IMR-90 (cell line): ENCODE data around the gene ARFGEF3. TPM values are rescaled to one million over a fixed set of nuclear protein-coding genes. Genes with fewer than 3 reads are reported as not detected.

Experiments
- ATAC-seq: fragments of 200-7000 bp; cut with Tn5 transposase; 2 replicates; pipeline ENCODE4 v1.9.1; 2020; ENCODE audit warnings: low read depth, mild to moderate bottlenecking, moderate library complexity
- BruUV-seq: library from RNA; stranded (reverse); fragments of 400-500 nt; replicated peaks from 2 replicates; lab custom pipeline; 2021; lab: Mats Ljungman, UMichigan
- CTCF ChIA-PET: fragments of 300-600 bp; formaldehyde crosslinking; extraction: SDS; loops from one replicate; lab custom pipeline; 2021; ENCODE audit warnings: antibody characterized with exemption; lab: Yijun Ruan, JAX
- POLR2A ChIA-PET: fragments of 300-600 bp; sonication (Branson Sonifier 250); formaldehyde crosslinking; loops from one replicate; lab custom pipeline; 2022; ENCODE audit warnings: antibody characterized with exemption; ENCODE audit not compliant: unreplicated experiment; lab: Charles Lee
- DNase-seq: peaks from one replicate; pipeline ENCODE4 v3.0.0; 2013
- H2AFZ ChIP-seq: replicated peaks from 2 replicates; pipeline ENCODE3; 2013; ENCODE audit warnings: low read length, mild to moderate bottlenecking; ENCODE audit not compliant: poor library complexity
- H2AK5ac ChIP-seq: 2 replicates; pipeline ENCODE4 v1.6.1; 2013; ENCODE audit warnings: low read depth, low read length, inconsistent platforms
- H2AK9ac ChIP-seq: replicated peaks from 2 replicates; pipeline ENCODE3; 2013; ENCODE audit warnings: mild to moderate bottlenecking, low read depth, low read length, moderate library complexity; ENCODE audit not compliant: poor library complexity
- H2BK120ac ChIP-seq: 2 replicates; pipeline ENCODE4 v1.6.1; 2013; ENCODE audit warnings: low read depth, low read length, inconsistent platforms
- H2BK15ac ChIP-seq: 3 replicates; pipeline ENCODE4 v1.6.1; 2013; ENCODE audit warnings: low read depth, low read length, inconsistent platforms
- H2BK20ac ChIP-seq: 2 replicates; pipeline ENCODE4 v1.6.1; 2013; ENCODE audit warnings: low read depth, mild to moderate bottlenecking, inconsistent platforms, low read length, moderate library complexity
- H2BK5ac ChIP-seq: 2 replicates; pipeline ENCODE4 v1.6.1; 2013; ENCODE audit warnings: mild to moderate bottlenecking, low read depth, low read length, inconsistent platforms; ENCODE audit not compliant: poor library complexity, severe bottlenecking
- H3K14ac ChIP-seq: replicated peaks from 2 replicates; pipeline ENCODE4 v1.6.1; 2013; ENCODE audit warnings: low read depth, low read length, inconsistent platforms
- H3K18ac ChIP-seq: 2 replicates; pipeline ENCODE4 v1.6.1; 2013; ENCODE audit warnings: low read depth, low read length, control low read depth
- H3K23ac ChIP-seq: 2 replicates; pipeline ENCODE4 v1.6.1; 2013; ENCODE audit warnings: low read depth, low read length, inconsistent platforms
- H3K27ac ChIP-seq: 2 replicates; pipeline ENCODE4 v1.5.1; 2013; ENCODE audit warnings: mild to moderate bottlenecking, control low read depth, low read length; ENCODE audit not compliant: insufficient read depth
- H3K27me3 ChIP-seq: 2 replicates; pipeline ENCODE4 v1.6.1; 2013; ENCODE audit warnings: low read length; ENCODE audit not compliant: control insufficient read depth, insufficient read depth
- H3K36me3 ChIP-seq: 2 replicates; pipeline ENCODE4 v1.6.1; 2013; ENCODE audit warnings: low read length, mixed read lengths; ENCODE audit not compliant: control insufficient read depth, insufficient read depth
- H3K4ac ChIP-seq: 2 replicates; pipeline ENCODE4 v1.6.1; 2013; ENCODE audit warnings: low read depth, low read length, inconsistent platforms
- H3K4me1 ChIP-seq: 2 replicates; pipeline ENCODE4 v1.6.1; 2013; ENCODE audit warnings: low read length, mixed read lengths; ENCODE audit not compliant: control insufficient read depth, insufficient read depth
- H3K4me2 ChIP-seq: 2 replicates; pipeline ENCODE4 v1.6.1; 2013; ENCODE audit warnings: low read depth, mild to moderate bottlenecking, control low read depth, low read length, moderate library complexity
- H3K4me3 ChIP-seq: 2 replicates; pipeline ENCODE4 v1.5.1; 2013; ENCODE audit warnings: low read depth, mild to moderate bottlenecking, control low read depth, low read length, moderate library complexity; ENCODE audit not compliant: insufficient read depth
- H3K56ac ChIP-seq: 2 replicates; pipeline ENCODE4 v1.6.1; 2013; ENCODE audit warnings: low read length, inconsistent platforms; ENCODE audit not compliant: insufficient read depth; ENCODE audit errors: extremely low read depth
- H3K79me1 ChIP-seq, 2 experiments: 2 replicates each; pipeline ENCODE4 v1.6.1; 2013; ENCODE audit warnings: low read length in 2 of 2, inconsistent platforms in 1 of 2, low read depth in 1 of 2
- H3K9ac ChIP-seq: 2 replicates; pipeline ENCODE4 v1.6.1; 2013; ENCODE audit warnings: low read depth, low read length, control low read depth
- H3K9me1 ChIP-seq: 2 replicates; pipeline ENCODE4 v1.6.1; 2013; ENCODE audit warnings: low read length, inconsistent platforms; ENCODE audit not compliant: insufficient read depth
- H3K9me3 ChIP-seq: 2 replicates; pipeline ENCODE4 v1.6.1; 2013; ENCODE audit warnings: low read length; ENCODE audit not compliant: control insufficient read depth, insufficient read depth
- H4K20me1 ChIP-seq: 2 replicates; pipeline ENCODE4 v1.6.1; 2013; ENCODE audit warnings: low read length, inconsistent platforms; ENCODE audit not compliant: insufficient read depth
- H4K5ac ChIP-seq: 2 replicates; pipeline ENCODE4 v1.6.1; 2013; ENCODE audit warnings: mild to moderate bottlenecking, low read depth, low read length, control low read depth
- H4K8ac ChIP-seq, 2 experiments: 2 replicates each; pipeline ENCODE4 v1.6.1; 2013; ENCODE audit warnings: low read depth in 2 of 2, low read length in 2 of 2, control low read depth in 1 of 2, inconsistent platforms in 1 of 2
- H4K91ac ChIP-seq: 2 replicates; pipeline ENCODE4 v1.6.1; 2013; ENCODE audit warnings: low read depth, low read length, inconsistent platforms; ENCODE audit not compliant: insufficient read depth
- CEBPB ChIP-seq: IDR thresholded peaks from 2 replicates; pipeline ENCODE4 v1.6.1; 2012; ENCODE audit warnings: low read depth, low read length, improper control_type of control experiment
- CHD1 ChIP-seq: IDR thresholded peaks from 2 replicates; pipeline ENCODE4 v1.6.1; 2012; ENCODE audit warnings: low read depth, low read length, improper control_type of control experiment
- ELK1 ChIP-seq: fragments of 150-350 bp; IDR thresholded peaks from 2 replicates; pipeline ENCODE4 v1.6.1; 2016; ENCODE audit warnings: low read depth, mild to moderate bottlenecking, low read length, moderate library complexity, borderline replicate concordance
- FOS ChIP-seq: fragments of 150-350 bp; IDR thresholded peaks from 2 replicates; pipeline ENCODE4 v1.6.1; 2016; ENCODE audit warnings: low read depth, low read length
- MXI1 ChIP-seq: IDR thresholded peaks from 2 replicates; pipeline ENCODE4 v1.6.1; 2012; ENCODE audit warnings: low read depth, mild to moderate bottlenecking, low read length, moderate library complexity, borderline replicate concordance
- NFE2L2 ChIP-seq: fragments of 150-350 bp; IDR thresholded peaks from 2 replicates; pipeline ENCODE4 v1.6.1; 2016; ENCODE audit warnings: low read depth, mild to moderate bottlenecking, low read length
- POLR2A ChIP-seq: IDR thresholded peaks from 2 replicates; pipeline ENCODE4 v1.6.1; 2012; ENCODE audit warnings: mild to moderate bottlenecking, low read depth, low read length
- RAD21 ChIP-seq: IDR thresholded peaks from 2 replicates; pipeline ENCODE4 v1.6.1; 2012; ENCODE audit warnings: low read length, improper control_type of control experiment
- SMC3 ChIP-seq: fragments of 150-350 bp; IDR thresholded peaks from 2 replicates; pipeline ENCODE4 v1.6.1; 2016; ENCODE audit warnings: low read depth, mild to moderate bottlenecking, antibody characterized with exemption, low read length, moderate library complexity
- USF2 ChIP-seq: fragments of 150-350 bp; IDR thresholded peaks from 2 replicates; pipeline ENCODE4 v1.6.1; 2017; ENCODE audit warnings: mild to moderate bottlenecking, antibody characterized with exemption, low read length, low read depth
- WGBS, 2 experiments: methylation state at CpG; one replicate each; pipeline versions ENCODE4 v1.1.5 to v1.1.7; 2013; ENCODE audit warnings: missing lambda C conversion rate in 2 of 2; ENCODE audit not compliant: insufficient read length in 1 of 2; ENCODE audit errors: extremely low coverage in 2 of 2; 5-methylcytosine and 5-hydroxymethylcytosine counted together
- dilution Hi-C: fragments of 300-500 bp; cut with HindIII; formaldehyde crosslinking; loops from one replicate; pipeline ENCODE4 v1.14.3; 2018; ENCODE audit warnings: low sequenced_read_pairs; ENCODE audit not compliant: unreplicated experiment
- in situ Hi-C: fragments of 300-500 bp; cut with MboI; formaldehyde crosslinking; loops from 3 replicates; pipeline ENCODE4 v1.14.3; 2019; ENCODE audit warnings: low sequenced_read_pairs, inconsistent platforms, mixed read lengths
- intact Hi-C: fragments of 100-400 bp; cut with micrococcal nuclease; formaldehyde crosslinking; loops from 2 replicates; pipeline ENCODE4 v1.10.0; 2022
- polyA plus RNA-seq, 3 experiments: library from polyadenylated mRNA; depleted of rRNA; stranded (reverse); fragments of >200 nt; gene quantifications; 2 replicates each; pipeline ENCODE4 v1.2.3, GENCODE V29; 2012; ENCODE audit warnings: low replicate concordance in 1 of 3
- total RNA-seq: library from RNA; depleted of rRNA; stranded (reverse); fragments of >200 nt; gene quantifications from 2 replicates; pipeline ENCODE4 v1.2.3, GENCODE V29; 2012
- TF ChIP-seq, protein P1 (sequence below): conservative IDR thresholded peaks from 2 replicates; pipeline ENCODE4 v1.5.1; 2012; ENCODE audit warnings: mild to moderate bottlenecking, low read depth, low read length, improper control_type of control experiment

The ARFGEF3 gene
- total and polyA plus RNA-seq, 2 of the 4 experiments (the other 2 are of a cell fraction) = under 0.01 to 0.02 TPM

DNA sequence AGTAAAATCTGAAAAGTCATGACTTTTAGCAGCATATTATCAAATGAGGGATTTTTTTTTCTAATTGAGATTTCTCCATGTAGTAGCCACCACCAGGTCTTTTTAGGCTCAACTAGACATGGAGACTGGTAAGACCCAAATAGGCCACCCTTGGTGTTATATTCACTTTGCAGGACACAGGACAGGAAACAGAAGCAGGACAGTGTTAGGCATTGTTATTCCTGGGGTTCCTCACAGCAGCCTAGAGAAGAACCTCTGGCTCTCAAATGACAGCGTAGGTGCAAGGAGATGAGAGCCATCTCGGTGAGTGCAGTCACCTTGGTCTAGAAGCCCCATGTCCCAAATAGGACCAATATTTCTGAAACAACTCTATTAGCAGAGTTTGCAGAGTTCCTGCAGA is 75.7 kb downstream of the ARFGEF3 start:
- dilution Hi-C loops = no loop called here
- POLR2A ChIA-PET = no interaction called here

More for the DNA sequence above, 75.7 kb downstream of the ARFGEF3 start:
- Histone ChIP-seq H3K4me2 (no peak overlapping the region), H3K23ac (no peak overlapping the region), H3K14ac (no peak overlapping the region), H2AFZ (no peak overlapping the region), H3K36me3 (no peaks in the 10 kb centered on the region), H4K5ac (no peak overlapping the region), H3K18ac (no peak overlapping the region), H2BK20ac (no peak overlapping the region), H4K8ac (no peak overlapping the region), H3K9ac (no peak overlapping the region), H2AK5ac (no peak overlapping the region), H2AK9ac (no peak overlapping the region), H4K91ac (no peak overlapping the region), H3K4me3 (no peak overlapping the region), H3K27ac (no peak overlapping the region), H3K27me3 (peaks cover 7% of the 10 kb centered on the region), H2BK15ac (no peak overlapping the region), H3K79me1 (no peaks in the 10 kb centered on the region), H2BK5ac (no peak overlapping the region), H4K20me1 (no peaks in the 10 kb centered on the region), H3K56ac (no peak overlapping the region), H3K9me3 (no peaks in the 10 kb centered on the region), H3K4me1 (no peaks in the 10 kb centered on the region), H3K9me1 (no peaks in the 10 kb centered on the region), H3K4ac (no peak overlapping the region), H2BK120ac (no peak overlapping the region)
- in situ Hi-C loops = no loop called here
- CTCF ChIA-PET = interaction anchor here (0.7 kb wide), 1 partner anchor 626 kb away, joined by 3 read pairs; no protein-coding TSS in a partner anchor
- no TSS peak for BruUV-seq
- TF ChIP-seq RAD21 = no peak
- TF ChIP-seq FOS = no peak
- TF ChIP-seq NFE2L2 = no peak
- TF ChIP-seq ELK1 = no peak
- no peak for TF ChIP-seq CEBPB
- TF ChIP-seq, protein P1, sequence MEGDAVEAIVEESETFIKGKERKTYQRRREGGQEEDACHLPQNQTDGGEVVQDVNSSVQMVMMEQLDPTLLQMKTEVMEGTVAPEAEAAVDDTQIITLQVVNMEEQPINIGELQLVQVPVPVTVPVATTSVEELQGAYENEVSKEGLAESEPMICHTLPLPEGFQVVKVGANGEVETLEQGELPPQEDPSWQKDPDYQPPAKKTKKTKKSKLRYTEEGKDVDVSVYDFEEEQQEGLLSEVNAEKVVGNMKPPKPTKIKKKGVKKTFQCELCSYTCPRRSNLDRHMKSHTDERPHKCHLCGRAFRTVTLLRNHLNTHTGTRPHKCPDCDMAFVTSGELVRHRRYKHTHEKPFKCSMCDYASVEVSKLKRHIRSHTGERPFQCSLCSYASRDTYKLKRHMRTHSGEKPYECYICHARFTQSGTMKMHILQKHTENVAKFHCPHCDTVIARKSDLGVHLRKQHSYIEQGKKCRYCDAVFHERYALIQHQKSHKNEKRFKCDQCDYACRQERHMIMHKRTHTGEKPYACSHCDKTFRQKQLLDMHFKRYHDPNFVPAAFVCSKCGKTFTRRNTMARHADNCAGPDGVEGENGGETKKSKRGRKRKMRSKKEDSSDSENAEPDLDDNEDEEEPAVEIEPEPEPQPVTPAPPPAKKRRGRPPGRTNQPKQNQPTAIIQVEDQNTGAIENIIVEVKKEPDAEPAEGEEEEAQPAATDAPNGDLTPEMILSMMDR = no peak
- TF ChIP-seq MXI1 = no peak
- TF ChIP-seq USF2 = no peak
- no peak for TF ChIP-seq CHD1
- TF ChIP-seq SMC3 = no peak
- no peak for TF ChIP-seq POLR2A
- intact Hi-C loops = no loop called here
- ATAC-seq (no peak), DNase-seq (no peak)
- WGBS, 2 experiments = no CpG with 5 or more reads among the region's 2 CpGs
